GM12801 (cell line): ENCODE results near the gene ACTR5.

Experiments used
- CTCF ChIP-seq: IDR thresholded peaks from one replicate; pipeline ENCODE4 v1.5.1; 2011; ENCODE audit warnings: control low read depth; ENCODE audit not compliant: insufficient read length; ENCODE audit errors: extremely low read depth

The ACTR5 gene

GRCh38 chr20:38770546-38770945, 22.3 kb downstream of the ACTR5 start:
- no peak for TF ChIP-seq CTCF

- no peak for TF ChIP-seq CTCF
Measured at GRCh38 chr20:38770970-38771369, 22.7 kb downstream of the ACTR5 start.

GRCh38 chr20:38771621-38772020, 23.4 kb downstream of the ACTR5 start:
- no peak for TF ChIP-seq CTCF

GRCh38 chr20:38774167-38774566, 25.9 kb downstream of the ACTR5 start:
- TF ChIP-seq CTCF = no peak

GRCh38 chr20:38776363-38776762, 28.1 kb downstream of the ACTR5 start:
- no peak for TF ChIP-seq CTCF

- TF ChIP-seq CTCF = no peak
Measured at GRCh38 chr20:38779247-38780097, 31.2 kb downstream of the ACTR5 start.

GRCh38 chr20:38782275-38782674, 34.0 kb downstream of the ACTR5 start:
- no peak for TF ChIP-seq CTCF
